Measurements from ENCODE around the gene GAREM2. TPM values are rescaled to one million over a fixed set of nuclear protein-coding genes. Genes with fewer than 3 reads are reported as not detected.

Gene GAREM2
- total and polyA plus RNA-seq, 4 donors: 0.08 to 0.28 (median 0.16) TPM

- Histone ChIP-seq H3K9ac (ENCODE audit: low read depth in 1 of 2, low read length in 2 of 2) (no peak overlapping the region), H3K27me3 (ENCODE audit: control insufficient read depth in 4 of 4, insufficient read depth in 4 of 4, low read length in 3 of 4) (no peaks in the 10 kb centered on the region), H3K4me1 (ENCODE audit: control insufficient read depth in 4 of 4, insufficient read depth in 4 of 4, low read length in 3 of 4) (peaks cover 0 to 2% (median 0%) of the 10 kb centered on the region in 4 donors), H3K27ac (ENCODE audit: low read depth in 1 of 2, low read length in 2 of 2) (no peak overlapping the region), H3K4me3 (ENCODE audit: low read depth in 1 of 3, low read length in 3 of 3) (no peak overlapping the region), H3K36me3 (ENCODE audit: control insufficient read depth in 4 of 4, insufficient read depth in 3 of 4, low read depth in 1 of 4, low read length in 3 of 4) (no peaks in the 10 kb centered on the region), H3K9me3 (ENCODE audit: control insufficient read depth in 4 of 4, low read length in 3 of 4) (no peaks in the 10 kb centered on the region)
- DNase-seq (ENCODE audit: low spot score): no peak
- 23% methylated on average over 1 of the region's 1 CpG for WGBS
- no peak for TF ChIP-seq ATF3 (IDR thresholded peaks at IDR 0.05)
- no peak for TF ChIP-seq CTCF (IDR thresholded peaks at IDR 0.05; ENCODE audit: low read depth, low read length, missing input control)
- TF ChIP-seq RXRA (IDR thresholded peaks at IDR 0.05): peak in 1 of 2 donors; percentile 68
- TF ChIP-seq JUND (IDR thresholded peaks at IDR 0.05): peak in 1 of 2 donors; percentile 32
- TF ChIP-seq REST (IDR thresholded peaks at IDR 0.05): peak; percentile 29
- TF ChIP-seq MAX (IDR thresholded peaks at IDR 0.05): peak; percentile 36
- no peak for TF ChIP-seq RAD21 (IDR thresholded peaks at IDR 0.05)
- peak; percentile 55 for TF ChIP-seq ZBTB33 (IDR thresholded peaks at IDR 0.05)
- peak; percentile 50 for TF ChIP-seq YY1 (IDR thresholded peaks at IDR 0.05)
- TF ChIP-seq GABPA (IDR thresholded peaks at IDR 0.05 in 1 of 2, conservative IDR thresholded peaks at IDR 0.05 in 1 of 2): no peak
- TF ChIP-seq HNF4G (IDR thresholded peaks at IDR 0.05): no peak
- TF ChIP-seq FOXA1 (IDR thresholded peaks at IDR 0.05): peak; percentile 9
- peak; percentile 13 for TF ChIP-seq SP1 (IDR thresholded peaks at IDR 0.05)
- no peak for TF ChIP-seq EGR1 (IDR thresholded peaks at IDR 0.05; ENCODE audit: low read depth in 2 of 2)
- no peak for TF ChIP-seq NR2F2 (IDR thresholded peaks at IDR 0.05)
- TF ChIP-seq FOXA2 (IDR thresholded peaks at IDR 0.05): peak; percentile 18
- TF ChIP-seq HNF4A (conservative IDR thresholded peaks at IDR 0.05): peak; percentile 46 to 70
- TF ChIP-seq TAF1 (conservative IDR thresholded peaks at IDR 0.05): no peak
These were observed 8.7 kb upstream of the GAREM2 start for GRCh38 chr2:26164231-26164630.
